ENCODE measurements around the gene F7. TPM values are rescaled to one million over a fixed set of nuclear protein-coding genes. Genes with fewer than 3 reads are reported as not detected.
A peak's percentile ranks its signal among the peaks of the same experiment; 100 is the strongest.
"Not testable (repeated sequence)": the region's sequence is repeated elsewhere in the genome, so short reads cannot be mapped to it uniquely, and the experiment has no call there.

F7 gene
- total and polyA plus RNA-seq, 4 donors, result 0.08 to 0.69 TPM; not detected in 2

DNA sequence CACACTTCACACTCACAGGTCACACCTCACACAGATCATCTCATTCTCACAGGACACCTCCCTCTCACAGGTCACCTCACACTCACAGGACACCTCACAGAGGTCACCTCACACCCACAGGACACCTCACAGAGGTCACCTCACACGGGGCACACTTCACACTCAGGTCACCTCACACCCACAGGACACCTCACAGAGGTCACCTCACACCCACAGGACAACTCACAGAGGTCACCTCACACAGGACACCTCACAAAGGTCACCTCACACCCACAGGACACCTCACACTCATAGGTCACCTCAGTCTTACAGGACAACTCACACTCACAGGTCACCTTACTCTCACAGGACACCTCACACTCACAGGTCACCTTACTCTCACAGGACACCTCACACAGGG lies 6.9 kb downstream of the F7 start:
- ATAC-seq (ENCODE audit: low FRiP score); H3K4me3 ChIP-seq (ENCODE audit: low read length in 2 of 2); H3K9me3 ChIP-seq (ENCODE audit: control insufficient read depth, low read length); H3K27me3 ChIP-seq (ENCODE audit: control insufficient read depth in 1 of 2, insufficient read depth in 2 of 2, low read length in 1 of 2); H3K4me1 ChIP-seq (ENCODE audit: control insufficient read depth in 1 of 2, insufficient read depth in 2 of 2, low read length in 2 of 2); H3K36me3 ChIP-seq (ENCODE audit: control insufficient read depth in 1 of 2, insufficient read depth in 2 of 2, low read length in 1 of 2); H3K27ac ChIP-seq (ENCODE audit: low read depth in 1 of 2, low read length in 2 of 2); intact Hi-C loops (cut with DNase I): not testable (repeated sequence)
- DNase-seq, result peak; percentile 17 to 19
- WGBS, 2 donors, result 78 to 82% methylated on average over 1 of the region's 1 CpG

DNA sequence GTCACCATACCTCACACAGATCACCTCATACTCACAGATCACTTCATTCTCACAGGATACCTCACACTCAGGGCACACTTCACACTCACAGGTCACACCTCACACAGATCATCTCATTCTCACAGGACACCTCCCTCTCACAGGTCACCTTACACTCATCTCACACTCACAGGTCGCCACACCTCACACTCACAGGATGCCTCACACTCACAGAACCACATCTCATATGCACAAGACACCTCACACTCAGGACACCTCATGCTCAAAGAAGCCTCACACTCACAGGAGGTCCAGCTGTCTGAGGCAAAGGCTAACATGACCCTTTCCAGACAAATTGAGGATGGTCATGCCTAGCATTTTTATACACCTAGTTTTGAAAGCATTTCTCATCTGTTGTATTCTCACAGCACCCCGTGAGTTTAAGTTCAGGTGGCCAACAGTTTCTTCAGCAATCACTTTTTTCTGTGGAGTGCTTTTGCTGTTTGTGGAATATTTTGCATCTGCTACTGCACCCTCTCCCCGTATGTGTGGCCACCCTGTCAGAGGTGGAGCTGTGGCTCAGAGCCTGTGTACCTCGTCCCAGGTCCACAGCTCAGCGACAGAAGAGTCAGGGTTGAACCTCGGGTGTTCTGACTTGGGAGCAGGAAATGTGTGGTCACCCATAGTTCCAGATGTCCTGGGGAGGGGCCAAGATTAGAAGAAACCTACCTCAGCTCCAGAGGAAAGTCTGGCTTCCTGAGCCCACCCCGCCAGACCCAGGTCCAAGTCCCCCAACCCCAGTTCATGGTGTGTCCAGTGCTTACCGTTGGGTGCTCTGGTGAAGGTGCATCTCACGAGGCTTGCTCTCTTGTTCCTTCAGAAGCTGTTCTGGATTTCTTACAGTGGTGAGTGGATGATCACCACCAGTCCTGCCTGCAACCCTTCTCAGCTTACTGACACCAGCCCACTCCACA lies 7.6 kb downstream of the F7 start:
- Histone ChIP-seq H3K9me3 (ENCODE audit: control insufficient read depth, low read length) (no peaks in the 10 kb centered on the region), H3K27ac (ENCODE audit: low read depth in 1 of 2, low read length in 2 of 2) (no peak overlapping the region), H3K27me3 (ENCODE audit: control insufficient read depth in 1 of 2, insufficient read depth in 2 of 2, low read length in 1 of 2) (no peaks in the 10 kb centered on the region), H3K4me3 (ENCODE audit: low read length in 2 of 2) (no peak overlapping the region), H3K36me3 (ENCODE audit: control insufficient read depth in 1 of 2, insufficient read depth in 2 of 2, low read length in 1 of 2) (no peaks in the 10 kb centered on the region), H3K4me1 (ENCODE audit: control insufficient read depth in 1 of 2, insufficient read depth in 2 of 2, low read length in 2 of 2) (no peaks in the 10 kb centered on the region)
- 76 to 84% methylated on average over 9 of the region's 9 CpGs for WGBS, 2 donors
- DNase-seq, result peak; percentile 3 to 17
- intact Hi-C loops (cut with DNase I), result no loop called here
- peak; percentile 11 for ATAC-seq (ENCODE audit: low FRiP score)

DNA sequence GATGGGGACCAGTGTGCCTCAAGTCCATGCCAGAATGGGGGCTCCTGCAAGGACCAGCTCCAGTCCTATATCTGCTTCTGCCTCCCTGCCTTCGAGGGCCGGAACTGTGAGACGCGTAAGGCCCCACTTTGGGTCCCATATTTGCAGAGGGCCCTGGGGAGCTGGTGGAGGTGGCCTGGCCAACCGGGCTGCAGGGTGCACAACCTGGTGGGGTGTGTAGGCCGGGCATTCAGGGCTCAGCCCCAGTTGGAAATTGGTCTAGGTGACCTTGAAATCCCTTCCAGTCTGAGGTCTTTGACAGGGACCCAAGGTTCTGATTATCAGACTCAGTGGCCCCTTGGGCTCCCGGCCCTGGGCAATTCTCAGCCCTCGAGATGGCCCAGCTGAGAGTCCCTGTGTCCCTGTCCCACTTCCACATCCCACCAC lies 8.3 kb downstream of the F7 start:
- ATAC-seq (ENCODE audit: low FRiP score), result no peak
- WGBS, 2 donors, result 97 to 98% methylated on average over 8 of the region's 8 CpGs
- Histone ChIP-seq H3K27ac (ENCODE audit: low read depth in 1 of 2, low read length in 2 of 2) (no peak overlapping the region), H3K27me3 (ENCODE audit: control insufficient read depth in 1 of 2, insufficient read depth in 2 of 2, low read length in 1 of 2) (no peaks in the 10 kb centered on the region), H3K9me3 (ENCODE audit: control insufficient read depth, low read length) (no peaks in the 10 kb centered on the region), H3K4me3 (ENCODE audit: low read length in 2 of 2) (no peak overlapping the region), H3K36me3 (ENCODE audit: control insufficient read depth in 1 of 2, insufficient read depth in 2 of 2, low read length in 1 of 2) (no peaks in the 10 kb centered on the region), H3K4me1 (ENCODE audit: control insufficient read depth in 1 of 2, insufficient read depth in 2 of 2, low read length in 2 of 2) (no peaks in the 10 kb centered on the region)
- DNase-seq, result peak; percentile 33 to 55
- intact Hi-C loops (cut with DNase I), result no loop called here

DNA sequence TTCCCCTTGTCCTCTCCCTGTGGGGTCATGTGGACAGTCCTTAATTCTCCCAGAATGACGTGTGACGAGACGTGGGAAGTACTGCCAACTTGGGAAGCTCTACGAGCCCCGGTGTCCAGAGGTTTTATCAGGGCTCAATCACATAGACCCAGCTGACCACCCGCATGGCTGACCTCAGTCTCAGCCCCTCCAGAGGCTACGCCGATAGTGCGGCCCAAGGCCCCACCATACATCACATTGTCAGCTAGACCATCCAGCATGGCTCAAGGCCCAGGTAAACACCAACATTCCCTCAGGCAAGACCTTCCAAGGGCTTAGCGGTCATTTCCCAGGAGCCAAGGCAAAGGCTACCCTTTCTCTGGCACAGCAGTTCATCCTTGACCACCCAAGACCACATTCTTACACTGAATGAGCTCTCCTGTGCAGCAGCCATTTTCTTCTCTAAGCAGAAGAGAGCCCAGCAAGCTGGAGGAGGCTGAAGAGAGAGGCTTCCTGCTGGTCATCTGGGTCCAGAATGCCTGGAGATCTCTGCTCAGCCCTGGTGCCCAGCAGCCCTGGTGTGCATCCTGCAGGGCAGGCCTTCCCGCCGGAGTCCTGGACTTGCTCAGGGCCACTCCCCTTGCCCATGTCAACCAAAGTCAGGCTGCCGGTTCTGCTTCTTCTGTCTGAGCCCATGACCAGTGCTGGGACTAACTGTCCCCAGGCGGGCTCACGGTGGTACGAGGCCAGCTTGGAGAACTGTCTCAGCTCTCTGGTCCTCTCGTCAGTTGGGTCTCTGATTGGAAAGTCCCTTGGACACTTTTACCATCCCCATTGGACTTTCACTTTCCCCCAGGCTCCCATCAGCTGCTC lies 9.1 kb downstream of the F7 start:
- Histone ChIP-seq H3K36me3 (ENCODE audit: control insufficient read depth in 1 of 2, insufficient read depth in 2 of 2, low read length in 1 of 2) (no peaks in the 10 kb centered on the region), H3K27ac (ENCODE audit: low read depth in 1 of 2, low read length in 2 of 2) (no peak overlapping the region), H3K27me3 (ENCODE audit: control insufficient read depth in 1 of 2, insufficient read depth in 2 of 2, low read length in 1 of 2) (no peaks in the 10 kb centered on the region), H3K9me3 (ENCODE audit: control insufficient read depth, low read length) (no peaks in the 10 kb centered on the region), H3K4me3 (ENCODE audit: low read length in 2 of 2) (no peak overlapping the region), H3K4me1 (ENCODE audit: control insufficient read depth in 1 of 2, insufficient read depth in 2 of 2, low read length in 2 of 2) (no peaks in the 10 kb centered on the region)
- intact Hi-C loops (cut with DNase I), result no loop called here
- 86 to 88% methylated on average over 17 of the region's 17 CpGs for WGBS, 2 donors
- DNase-seq (peak in 1 of 2 donors; percentile 71), ATAC-seq (ENCODE audit: low FRiP score) (no peak)

DNA sequence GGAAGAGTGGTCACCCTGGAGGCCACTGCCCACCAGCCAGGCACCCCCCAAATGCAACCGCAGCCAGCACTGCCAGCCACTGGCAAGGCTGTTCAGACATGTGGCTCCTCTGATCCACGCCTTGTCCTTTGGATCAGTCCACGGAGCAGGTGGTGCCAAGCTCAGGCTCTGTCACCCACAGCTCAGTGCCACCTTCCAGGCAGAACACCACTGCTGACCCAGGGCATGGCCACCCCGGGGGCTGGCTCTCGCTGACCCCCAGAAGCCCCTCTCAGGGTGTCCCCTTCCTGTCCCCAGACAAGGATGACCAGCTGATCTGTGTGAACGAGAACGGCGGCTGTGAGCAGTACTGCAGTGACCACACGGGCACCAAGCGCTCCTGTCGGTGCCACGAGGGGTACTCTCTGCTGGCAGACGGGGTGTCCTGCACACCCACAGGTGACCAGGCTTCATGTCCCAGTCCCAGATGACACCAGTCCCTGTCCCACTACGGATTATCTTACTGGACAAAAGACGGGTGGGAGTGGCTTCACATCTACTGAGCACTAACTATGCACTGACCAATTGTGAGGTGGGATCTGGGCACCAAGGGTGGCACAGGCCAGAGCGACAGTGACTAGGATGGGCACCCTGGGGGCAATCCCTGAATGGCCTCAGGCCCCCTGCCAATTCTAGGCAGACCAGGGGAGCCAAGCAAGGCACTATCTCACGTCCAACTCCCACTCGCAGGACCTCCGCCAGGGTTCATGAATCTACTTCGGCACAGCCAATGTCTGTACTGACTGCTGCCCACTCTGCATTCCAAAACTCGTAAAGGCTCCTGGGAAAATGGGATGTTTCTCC lies 10.0 kb downstream of the F7 start:
- DNase-seq, result peak in 1 of 2 donors; percentile 65
- no peaks in the 10 kb centered on the region for H3K4me1 ChIP-seq (ENCODE audit: control insufficient read depth in 1 of 2, insufficient read depth in 2 of 2, low read length in 2 of 2)
- H3K9me3 ChIP-seq (ENCODE audit: control insufficient read depth, low read length), result no peaks in the 10 kb centered on the region
- intact Hi-C loops (cut with DNase I), result no loop called here
- no peaks in the 10 kb centered on the region for H3K36me3 ChIP-seq (ENCODE audit: control insufficient read depth in 1 of 2, insufficient read depth in 2 of 2, low read length in 1 of 2)
- no peaks in the 10 kb centered on the region for H3K27me3 ChIP-seq (ENCODE audit: control insufficient read depth in 1 of 2, insufficient read depth in 2 of 2, low read length in 1 of 2)
- H3K4me3 ChIP-seq (ENCODE audit: low read length in 2 of 2), result no peak overlapping the region
- 69 to 70% methylated on average over 21 of the region's 21 CpGs for WGBS, 2 donors
- no peak for ATAC-seq (ENCODE audit: low FRiP score)
- no peak overlapping the region for H3K27ac ChIP-seq (ENCODE audit: low read depth in 1 of 2, low read length in 2 of 2)

DNA sequence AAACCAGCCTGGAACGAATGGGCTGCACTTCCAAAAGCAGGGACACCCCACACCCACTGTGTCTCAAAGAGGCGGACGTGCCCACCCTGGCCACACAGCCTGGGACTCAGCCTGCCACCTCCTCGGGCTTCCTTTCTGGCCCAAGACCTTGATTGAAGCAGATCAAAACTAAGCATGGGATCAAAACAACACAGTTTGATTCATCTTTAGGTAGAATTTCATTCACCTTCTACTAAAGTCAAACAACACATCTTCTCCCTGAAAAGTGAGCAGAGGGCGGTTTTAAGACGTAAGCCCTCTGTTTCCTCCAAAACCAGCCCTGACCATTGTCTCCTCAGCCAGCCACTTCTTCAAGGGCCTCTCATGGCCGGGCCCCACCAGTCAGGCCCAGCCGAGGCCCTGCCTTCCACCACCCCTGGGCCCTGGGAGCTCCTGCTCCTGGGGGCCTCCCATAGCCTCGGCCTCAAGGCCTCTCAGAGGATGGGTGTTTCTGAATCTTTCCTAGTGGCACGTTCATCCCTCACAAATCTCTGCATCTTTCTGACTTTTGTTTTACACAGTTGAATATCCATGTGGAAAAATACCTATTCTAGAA lies 10.7 kb downstream of the F7 start:
- ATAC-seq (ENCODE audit: low FRiP score) (no peak), DNase-seq (peak in 1 of 2 donors; percentile 42)
- Histone ChIP-seq H3K4me3 (ENCODE audit: low read length in 2 of 2) (no peak overlapping the region), H3K4me1 (ENCODE audit: control insufficient read depth in 1 of 2, insufficient read depth in 2 of 2, low read length in 2 of 2) (no peaks in the 10 kb centered on the region), H3K27ac (ENCODE audit: low read depth in 1 of 2, low read length in 2 of 2) (no peak overlapping the region), H3K9me3 (ENCODE audit: control insufficient read depth, low read length) (no peaks in the 10 kb centered on the region), H3K36me3 (ENCODE audit: control insufficient read depth in 1 of 2, insufficient read depth in 2 of 2, low read length in 1 of 2) (no peaks in the 10 kb centered on the region), H3K27me3 (ENCODE audit: control insufficient read depth in 1 of 2, insufficient read depth in 2 of 2, low read length in 1 of 2) (no peaks in the 10 kb centered on the region)
- 75 to 78% methylated on average over 10 of the region's 10 CpGs for WGBS, 2 donors
- intact Hi-C loops (cut with DNase I), result no loop called here

DNA sequence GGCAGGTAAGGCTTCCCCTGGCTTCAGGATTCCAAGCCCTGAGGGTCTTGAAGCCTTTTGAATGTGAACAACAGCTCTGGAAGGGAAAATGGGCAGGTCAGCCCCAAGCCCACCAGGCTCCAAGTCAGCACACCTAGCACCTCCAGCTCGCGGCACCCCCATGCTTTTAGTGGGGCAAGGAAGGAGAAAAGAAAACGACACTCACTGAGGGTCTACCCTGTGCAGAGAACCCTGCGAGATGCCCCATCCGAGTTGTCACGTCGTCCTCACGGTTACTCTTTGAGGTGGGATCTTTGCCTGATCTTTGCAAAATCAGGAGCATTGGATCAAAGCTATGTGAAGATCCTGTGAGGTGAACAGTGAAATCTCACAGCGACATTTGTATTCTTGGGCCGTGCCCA lies 11.3 kb downstream of the F7 start:
- ATAC-seq (ENCODE audit: low FRiP score) (no peak), DNase-seq (peak in 1 of 2 donors; percentile 34)
- H3K27me3 ChIP-seq (ENCODE audit: control insufficient read depth in 1 of 2, insufficient read depth in 2 of 2, low read length in 1 of 2), result no peaks in the 10 kb centered on the region
- intact Hi-C loops (cut with DNase I), result no loop called here
- no peak overlapping the region for H3K4me3 ChIP-seq (ENCODE audit: low read length in 2 of 2)
- WGBS, 2 donors, result 93% methylated on average over 10 of the region's 10 CpGs
- no peaks in the 10 kb centered on the region for H3K4me1 ChIP-seq (ENCODE audit: control insufficient read depth in 1 of 2, insufficient read depth in 2 of 2, low read length in 2 of 2)
- no peaks in the 10 kb centered on the region for H3K9me3 ChIP-seq (ENCODE audit: control insufficient read depth, low read length)
- no peak overlapping the region for H3K27ac ChIP-seq (ENCODE audit: low read depth in 1 of 2, low read length in 2 of 2)
- H3K36me3 ChIP-seq (ENCODE audit: control insufficient read depth in 1 of 2, insufficient read depth in 2 of 2, low read length in 1 of 2), result no peaks in the 10 kb centered on the region

DNA sequence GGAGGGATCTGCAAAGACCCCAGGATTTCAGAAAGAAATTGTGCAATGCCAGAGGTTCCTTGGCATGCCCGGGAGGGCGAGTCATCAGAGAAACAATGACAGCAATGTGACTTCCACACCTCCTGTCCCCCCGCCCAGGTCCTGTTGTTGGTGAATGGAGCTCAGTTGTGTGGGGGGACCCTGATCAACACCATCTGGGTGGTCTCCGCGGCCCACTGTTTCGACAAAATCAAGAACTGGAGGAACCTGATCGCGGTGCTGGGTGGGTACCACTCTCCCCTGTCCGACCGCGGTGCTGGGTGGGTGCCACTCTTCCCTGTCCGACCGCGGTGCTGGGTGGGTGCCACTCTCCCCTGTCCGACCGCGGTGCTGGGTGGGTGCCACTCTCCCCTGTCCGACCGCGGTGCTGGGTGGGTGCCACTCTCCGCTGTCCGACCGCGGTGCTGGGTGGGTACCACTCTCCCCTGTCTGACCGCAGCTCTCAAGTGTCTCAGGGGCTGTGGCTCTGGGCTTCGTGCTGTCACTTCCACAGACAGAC lies 11.8 kb downstream of the F7 start:
- intact Hi-C loops (cut with DNase I), result no loop called here
- no peaks in the 10 kb centered on the region for H3K9me3 ChIP-seq (ENCODE audit: control insufficient read depth, low read length)

More for the DNA sequence above, 11.8 kb downstream of the F7 start:
- Histone ChIP-seq H3K27ac (ENCODE audit: low read depth in 1 of 2, low read length in 2 of 2) (no peak overlapping the region), H3K4me3 (ENCODE audit: low read length in 2 of 2) (no peak overlapping the region), H3K4me1 (ENCODE audit: control insufficient read depth in 1 of 2, insufficient read depth in 2 of 2, low read length in 2 of 2) (no peaks in the 10 kb centered on the region), H3K36me3 (ENCODE audit: control insufficient read depth in 1 of 2, insufficient read depth in 2 of 2, low read length in 1 of 2) (no peaks in the 10 kb centered on the region), H3K27me3 (ENCODE audit: control insufficient read depth in 1 of 2, insufficient read depth in 2 of 2, low read length in 1 of 2) (no peaks in the 10 kb centered on the region)
- DNase-seq (peak in 1 of 2 donors; percentile 72), ATAC-seq (ENCODE audit: low FRiP score) (no peak)
- WGBS, 2 donors, result 91% methylated on average over 23 to 26 of the region's 26 CpGs

Measured in aorta (tissue), 5 donors.